Activated CD4-positive, alpha-beta T cell treated with anti-CD3 and anti-CD28 coated beads, Interleukin-2, amount 50 U/mL, for 1 hour (primary cell): ENCODE measurements around the gene CES5A.
"Not testable (repeated sequence)": the region's sequence is repeated elsewhere in the genome, so short reads cannot be mapped to it uniquely, and the experiment has no call there.

ENCODE experiments used
- DNase-seq: peaks from one replicate; pipeline ENCODE4 v3.0.0-alpha.2; 2020

The CES5A gene, protein sequence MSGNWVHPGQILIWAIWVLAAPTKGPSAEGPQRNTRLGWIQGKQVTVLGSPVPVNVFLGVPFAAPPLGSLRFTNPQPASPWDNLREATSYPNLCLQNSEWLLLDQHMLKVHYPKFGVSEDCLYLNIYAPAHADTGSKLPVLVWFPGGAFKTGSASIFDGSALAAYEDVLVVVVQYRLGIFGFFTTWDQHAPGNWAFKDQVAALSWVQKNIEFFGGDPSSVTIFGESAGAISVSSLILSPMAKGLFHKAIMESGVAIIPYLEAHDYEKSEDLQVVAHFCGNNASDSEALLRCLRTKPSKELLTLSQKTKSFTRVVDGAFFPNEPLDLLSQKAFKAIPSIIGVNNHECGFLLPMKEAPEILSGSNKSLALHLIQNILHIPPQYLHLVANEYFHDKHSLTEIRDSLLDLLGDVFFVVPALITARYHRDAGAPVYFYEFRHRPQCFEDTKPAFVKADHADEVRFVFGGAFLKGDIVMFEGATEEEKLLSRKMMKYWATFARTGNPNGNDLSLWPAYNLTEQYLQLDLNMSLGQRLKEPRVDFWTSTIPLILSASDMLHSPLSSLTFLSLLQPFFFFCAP

DNA sequence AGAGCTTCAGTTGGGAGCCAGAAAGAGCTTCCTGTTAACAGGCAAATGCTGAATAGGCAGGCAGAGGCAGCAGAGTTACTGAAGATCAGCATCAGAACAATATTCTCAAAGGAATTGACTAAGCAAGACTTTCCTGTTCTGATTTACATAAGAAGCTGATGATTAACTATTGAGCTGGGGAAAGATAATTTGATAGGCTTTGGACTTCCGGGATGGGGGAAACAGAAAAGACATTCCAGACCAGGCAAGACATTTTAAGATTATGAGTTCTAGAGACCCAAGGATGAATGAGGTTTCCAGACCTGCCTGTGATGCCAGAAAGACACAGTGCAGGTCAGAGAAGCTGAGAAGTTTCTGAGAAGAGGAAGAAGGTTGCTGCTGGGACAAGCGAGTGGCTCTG is at the start of gene CES5A:
CES5A (minus strand) TSS at position 101 of the 400 bp plus-strand sequence. CDS start 152 bp downstream, outside the sequence.
- no peak for DNase-seq

- no peak for DNase-seq
Measured at GRCh38 chr16:55922662-55923061, 47.5 kb upstream of the CES5A start.

GRCh38 chr16:55917373-55918160 is 42.4 kb upstream of the CES5A start:
- DNase-seq = no peak

DNA sequence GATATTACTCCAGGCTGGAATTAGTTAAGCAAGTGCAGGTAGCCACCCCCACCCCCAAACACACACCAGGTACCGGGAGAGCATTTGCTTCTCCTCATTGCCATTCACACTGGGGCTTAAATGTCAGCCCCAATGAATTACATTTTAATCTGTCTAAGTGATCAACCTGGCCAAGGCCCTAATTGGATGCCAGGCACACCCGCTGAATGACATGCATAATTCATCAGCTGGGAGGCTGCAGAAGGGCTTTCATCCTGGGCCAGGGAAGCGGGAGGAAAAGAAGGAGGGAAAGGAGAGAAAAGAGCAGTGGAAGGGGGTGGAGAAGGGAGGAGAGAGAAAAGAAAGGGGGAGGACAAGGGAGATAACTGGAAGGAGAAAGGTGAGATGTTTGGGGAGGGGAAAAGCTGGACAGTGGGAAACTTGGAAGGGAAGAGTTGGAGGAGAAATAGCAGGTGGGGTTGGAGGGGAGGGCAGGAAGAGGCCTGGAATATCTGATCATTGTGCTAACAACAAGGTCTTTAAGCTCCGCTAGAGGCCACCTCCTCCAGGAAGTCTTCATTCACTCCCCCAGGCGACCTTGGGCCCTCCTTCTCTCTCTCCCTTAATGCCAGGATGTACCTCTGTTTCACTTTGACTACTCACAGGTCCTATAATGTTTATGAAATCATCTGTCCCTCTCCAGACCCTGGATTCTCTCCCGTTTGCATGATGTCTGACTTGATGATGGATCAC is 40.1 kb upstream of the CES5A start:
- DNase-seq = no peak

- DNase-seq = no peak
Measured at GRCh38 chr16:55914383-55914782, 39.2 kb upstream of the CES5A start.

- DNase-seq = no peak
Measured at GRCh38 chr16:55913716-55914115, 38.5 kb upstream of the CES5A start.

DNA sequence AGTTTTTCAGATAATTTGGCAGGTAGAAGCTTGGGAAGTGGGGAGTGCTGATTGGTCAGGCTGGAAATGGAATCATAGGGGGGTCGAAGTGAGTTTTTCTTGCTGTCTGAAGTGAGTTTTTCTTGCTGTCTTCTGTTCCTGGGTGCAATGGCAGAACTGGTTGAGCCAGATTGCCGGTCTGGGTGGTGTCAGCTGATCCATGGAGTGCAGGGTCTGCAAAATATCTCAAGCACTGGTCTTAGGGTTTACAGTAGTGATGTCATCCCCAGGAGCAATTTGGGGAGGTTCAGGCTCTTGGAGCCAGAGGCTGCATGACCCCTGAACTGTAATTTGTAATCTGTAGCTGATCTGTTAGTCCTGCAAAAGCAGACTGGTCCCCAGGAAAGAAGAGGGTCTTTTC is 37.9 kb upstream of the CES5A start:
- DNase-seq = not testable (repeated sequence)

GRCh38 chr16:55912022-55912421 is 36.8 kb upstream of the CES5A start:
- DNase-seq = no peak

DNA sequence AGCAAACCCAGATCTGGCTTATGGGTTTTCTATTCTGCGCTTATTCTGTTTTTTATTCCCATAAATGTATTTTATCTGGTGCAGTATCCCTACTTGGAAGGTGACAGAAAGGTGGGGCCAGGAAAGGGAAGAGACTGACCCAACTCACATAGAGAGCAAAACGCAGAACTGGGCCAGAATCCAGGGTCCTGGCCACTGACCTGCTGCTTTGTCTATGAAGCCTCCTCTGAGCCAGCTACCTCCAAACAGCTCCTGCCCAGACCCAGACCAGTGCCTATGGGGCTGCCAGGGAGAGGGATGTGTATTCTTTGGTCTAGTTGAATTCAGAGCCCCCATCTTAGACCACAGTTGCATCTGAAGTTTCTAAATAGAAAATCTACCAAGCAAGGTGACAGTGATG is 36.4 kb upstream of the CES5A start:
- no peak for DNase-seq

DNA sequence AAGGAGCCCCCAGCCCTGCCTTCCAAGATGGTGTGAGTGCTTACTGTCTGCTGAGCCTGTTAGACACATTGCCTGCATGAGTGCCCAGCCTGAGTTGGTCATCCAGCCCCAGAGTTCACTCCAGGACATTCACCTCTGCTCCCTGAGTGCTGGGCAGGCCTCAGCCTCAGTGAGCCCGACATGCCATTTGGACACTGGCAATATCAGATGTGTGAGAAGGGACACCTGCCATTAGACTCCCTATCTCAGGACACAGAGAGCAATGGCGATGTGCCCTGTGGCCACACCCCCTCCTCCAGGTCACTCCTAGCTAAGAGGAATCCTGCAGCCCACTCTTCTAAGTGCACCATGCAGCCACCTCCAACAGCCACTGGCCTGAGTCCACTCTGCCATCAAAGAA is 34.7 kb upstream of the CES5A start:
- DNase-seq = no peak

DNA sequence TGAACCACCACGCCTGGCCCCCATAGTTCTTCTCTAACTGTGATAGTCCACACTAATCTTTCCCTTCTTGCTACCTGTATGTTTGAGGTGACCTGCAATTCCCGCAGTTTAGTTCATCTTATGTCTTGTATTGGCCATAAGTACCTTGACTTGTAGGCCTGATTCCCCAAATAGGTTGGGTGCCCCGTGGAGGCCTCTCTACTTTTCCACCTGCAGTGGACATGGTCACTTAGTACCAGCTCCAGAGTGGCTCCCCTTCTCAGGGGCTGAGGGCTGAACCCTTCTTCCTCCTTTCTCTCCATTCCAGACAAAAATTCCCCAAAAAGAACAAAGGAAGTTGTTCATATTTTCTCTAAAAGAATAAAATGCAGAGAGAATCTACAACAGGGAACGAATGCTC is 33.5 kb upstream of the CES5A start:
- DNase-seq = no peak

- no peak for DNase-seq
Measured at GRCh38 chr16:55907661-55908060, 32.5 kb upstream of the CES5A start.

- no peak for DNase-seq
Measured at GRCh38 chr16:55906123-55906522, 30.9 kb upstream of the CES5A start.

DNA sequence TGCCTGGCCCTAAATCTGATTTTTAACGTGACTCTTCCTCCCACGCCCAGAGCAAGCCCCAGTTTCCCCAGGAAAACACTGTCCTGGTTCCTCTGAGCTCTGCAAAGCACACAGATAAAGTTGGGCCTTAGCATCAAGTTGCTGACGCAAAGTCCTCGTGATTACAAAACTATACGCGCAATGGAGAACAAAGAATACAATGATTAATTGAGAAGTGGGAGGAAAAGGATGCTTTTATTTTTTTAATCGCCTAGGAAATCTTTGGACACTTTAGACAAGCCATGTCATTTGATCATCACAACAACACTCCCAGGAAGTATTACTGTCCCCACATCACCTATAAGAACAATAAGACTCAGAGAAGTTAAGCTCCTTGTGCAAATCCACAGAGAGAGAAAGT is 30.5 kb upstream of the CES5A start:
- DNase-seq = no peak

DNA sequence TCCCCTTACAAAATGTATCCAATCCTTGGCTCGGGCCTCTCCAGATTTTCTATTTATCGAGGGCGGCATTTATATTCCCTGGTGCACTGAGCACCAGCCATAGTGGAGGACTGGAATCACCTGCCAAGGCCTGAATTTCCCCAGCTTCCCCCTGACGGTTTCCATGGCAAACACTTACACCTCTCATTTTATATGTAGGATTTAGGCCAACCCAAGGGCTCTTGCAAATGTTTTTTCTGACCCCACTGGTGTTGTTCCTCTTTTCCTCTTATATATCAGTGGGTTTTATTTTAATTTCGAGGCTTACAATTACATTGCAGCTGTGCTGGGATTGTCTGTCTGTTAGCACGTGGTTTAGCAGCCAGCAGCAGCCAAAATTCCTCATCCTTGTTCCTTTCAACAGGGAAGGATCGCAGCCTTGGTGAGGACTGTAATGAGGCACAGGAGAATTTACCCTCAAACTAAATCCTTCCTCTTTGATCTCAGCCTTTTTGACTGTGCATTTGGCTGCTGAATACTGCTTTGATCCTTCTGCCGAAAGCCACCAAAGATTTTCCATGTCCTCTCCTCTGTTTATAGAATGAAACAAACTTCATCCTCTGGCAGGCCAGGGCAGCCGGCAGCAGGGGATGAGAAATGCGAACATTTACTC is 26.5 kb upstream of the CES5A start:
- DNase-seq = no peak

DNA sequence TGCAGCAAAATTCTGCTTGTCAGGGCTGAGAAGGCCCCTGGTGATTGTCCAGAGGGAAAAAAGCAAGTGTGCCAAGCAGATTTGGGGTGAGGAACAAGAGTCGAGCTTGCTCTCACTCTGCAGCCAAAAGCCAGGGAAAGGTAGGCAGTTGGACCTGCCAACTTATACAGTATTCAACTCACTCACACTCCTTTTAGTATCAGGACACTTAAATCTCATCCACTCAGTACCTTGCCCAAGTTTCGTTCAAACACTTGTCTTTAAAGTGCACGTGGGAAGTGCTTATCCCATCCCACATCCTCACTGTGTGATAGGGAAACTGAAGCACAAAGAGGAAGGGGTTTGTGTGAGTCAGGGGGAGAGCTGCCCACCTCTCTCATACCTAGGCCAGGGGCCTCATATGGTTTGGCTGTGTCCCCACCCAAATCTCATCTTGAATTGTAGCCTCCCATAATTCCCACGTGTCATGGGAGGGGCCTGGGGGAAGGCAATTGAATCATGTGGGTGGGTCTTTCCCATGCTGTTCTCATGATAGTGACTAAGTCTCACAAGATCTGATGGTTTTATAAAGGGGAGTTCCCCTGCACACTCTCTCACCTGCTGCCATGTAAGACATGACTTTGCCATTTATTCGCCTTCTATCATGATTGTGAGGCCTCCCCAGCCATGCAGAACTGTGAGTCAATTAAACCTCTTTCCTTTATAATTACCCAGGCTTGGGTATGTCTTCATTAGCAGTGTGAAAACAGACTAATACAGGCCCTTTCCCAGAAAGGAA is 25.6 kb upstream of the CES5A start:
- no peak for DNase-seq

GRCh38 chr16:55899857-55900256 is 24.7 kb upstream of the CES5A start:
- DNase-seq = no peak

DNA sequence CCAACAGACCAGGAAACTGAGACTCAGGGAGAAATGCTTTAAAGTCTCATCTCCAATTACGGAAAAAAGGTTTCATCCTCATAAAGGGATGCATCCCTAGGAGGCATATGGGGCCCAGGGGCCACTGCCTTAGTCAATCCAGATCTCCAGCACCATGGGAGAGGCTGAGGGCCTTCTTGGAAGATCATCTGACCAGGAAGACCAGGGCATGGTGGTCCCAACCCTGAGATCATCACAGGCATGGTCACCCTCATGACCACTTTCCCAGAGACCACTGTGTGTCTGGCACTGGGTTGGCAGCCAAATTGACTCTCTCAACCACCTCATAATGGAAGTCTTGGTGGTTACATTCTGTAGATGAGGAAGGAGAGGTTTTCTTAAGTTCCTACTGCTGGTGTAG is 23.4 kb upstream of the CES5A start:
- no peak for DNase-seq

DNA sequence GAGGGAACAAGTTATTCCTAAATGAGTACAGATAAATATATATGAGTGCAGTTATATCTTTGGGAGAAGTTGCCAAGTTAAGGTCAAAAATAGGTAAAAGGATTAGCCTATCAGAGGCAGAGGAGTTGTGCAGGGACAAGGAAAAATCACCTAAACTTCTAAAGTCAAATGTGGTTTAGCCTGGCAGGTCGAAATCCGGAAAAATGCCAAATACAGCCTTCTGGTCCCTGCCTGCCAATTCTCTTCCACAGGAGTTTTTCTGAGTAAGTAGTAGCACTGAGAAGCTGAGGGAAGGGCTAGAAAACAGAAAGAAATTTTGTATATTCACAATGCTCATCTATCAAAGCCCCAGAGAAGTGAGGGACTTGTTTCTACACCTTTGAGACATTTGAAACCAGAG is 17.6 kb upstream of the CES5A start:
- no peak for DNase-seq

GRCh38 chr16:55889518-55889917 is 14.3 kb upstream of the CES5A start:
- no peak for DNase-seq

- no peak for DNase-seq
Measured at GRCh38 chr16:55888546-55888945, 13.4 kb upstream of the CES5A start.

GRCh38 chr16:55876854-55877253 is 1.7 kb upstream of the CES5A start:
- no peak for DNase-seq
